GM18861 (cell line): ENCODE data around the gene PPP4R2.
"Not testable (repeated sequence)": the region's sequence is repeated elsewhere in the genome, so short reads cannot be mapped to it uniquely, and the experiment has no call there.

Experiments used
- ATAC-seq: cut with Tn5 transposase; IDR thresholded peaks from one replicate; pipeline ENCODE4 v1.9.1; 2021; ENCODE audit not compliant: unreplicated experiment

The PPP4R2 gene

GRCh38 chr3:73021301-73021835 is 24.8 kb downstream of the PPP4R2 start:
- no peak for ATAC-seq

GRCh38 chr3:73024836-73025235 is 28.2 kb downstream of the PPP4R2 start:
- ATAC-seq, result no peak

- no peak for ATAC-seq
Measured at GRCh38 chr3:73026111-73026759, 29.6 kb downstream of the PPP4R2 start.

DNA sequence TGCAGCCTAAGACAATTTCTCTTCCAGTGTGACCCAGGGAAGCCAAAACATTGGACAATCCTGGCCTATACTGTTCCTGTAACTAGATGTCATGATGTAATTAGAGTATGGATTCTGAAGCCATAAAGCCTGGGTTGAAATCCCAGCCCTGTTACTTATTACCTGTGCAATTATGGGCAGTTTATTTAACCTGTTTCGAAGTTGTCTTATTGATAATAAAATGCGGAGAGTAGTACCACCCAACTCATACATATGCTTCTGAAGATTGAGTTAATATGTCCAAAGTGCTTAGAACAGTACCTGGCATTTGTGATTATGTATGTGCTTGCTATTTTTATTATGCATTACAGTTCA is 30.1 kb downstream of the PPP4R2 start:
- ATAC-seq, result no peak

DNA sequence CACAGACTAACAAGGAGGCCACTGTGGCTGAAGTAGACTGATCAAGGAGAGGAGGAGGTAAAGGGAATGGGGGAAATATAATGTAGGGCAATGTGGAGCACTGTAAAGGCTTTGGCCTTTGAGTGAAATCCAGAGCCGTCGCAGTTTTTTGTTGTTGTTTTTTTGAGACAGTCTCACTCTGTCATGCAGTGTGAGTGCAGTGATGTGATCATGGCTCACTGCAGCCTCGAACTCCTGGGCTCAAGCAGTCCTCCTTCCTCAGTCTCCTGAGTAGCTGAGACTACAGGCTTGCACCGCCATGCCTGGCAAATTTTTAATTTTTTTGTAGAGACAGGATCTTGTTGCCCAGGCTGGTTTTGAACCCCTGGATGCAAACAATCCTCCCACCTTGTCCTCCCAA is 32.2 kb downstream of the PPP4R2 start:
- ATAC-seq, result no peak

DNA sequence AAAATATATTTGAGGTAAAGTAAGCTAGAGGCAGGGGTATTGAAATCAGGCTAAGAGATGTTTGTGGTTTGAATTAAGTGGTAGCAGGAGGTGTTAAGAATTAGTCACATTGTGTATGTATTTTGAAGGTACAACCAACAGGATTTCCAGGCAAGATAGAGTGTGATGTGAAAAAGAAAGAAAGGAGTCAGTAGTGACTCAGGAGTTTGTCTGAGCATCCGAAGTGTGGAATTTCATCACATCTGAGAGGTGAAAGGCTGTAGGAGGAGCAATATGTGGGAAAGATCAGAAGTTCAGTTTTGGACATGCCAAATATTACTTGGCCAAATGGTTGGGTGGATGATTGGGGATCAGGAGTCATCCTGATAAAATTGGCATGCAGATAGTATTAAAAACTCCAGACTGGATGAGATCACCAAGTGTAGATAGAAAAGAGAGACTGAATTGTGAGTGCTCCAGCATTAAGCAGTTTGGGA is 32.7 kb downstream of the PPP4R2 start:
- ATAC-seq, result no peak

GRCh38 chr3:73030073-73030597 is 33.5 kb downstream of the PPP4R2 start:
- no peak for ATAC-seq

DNA sequence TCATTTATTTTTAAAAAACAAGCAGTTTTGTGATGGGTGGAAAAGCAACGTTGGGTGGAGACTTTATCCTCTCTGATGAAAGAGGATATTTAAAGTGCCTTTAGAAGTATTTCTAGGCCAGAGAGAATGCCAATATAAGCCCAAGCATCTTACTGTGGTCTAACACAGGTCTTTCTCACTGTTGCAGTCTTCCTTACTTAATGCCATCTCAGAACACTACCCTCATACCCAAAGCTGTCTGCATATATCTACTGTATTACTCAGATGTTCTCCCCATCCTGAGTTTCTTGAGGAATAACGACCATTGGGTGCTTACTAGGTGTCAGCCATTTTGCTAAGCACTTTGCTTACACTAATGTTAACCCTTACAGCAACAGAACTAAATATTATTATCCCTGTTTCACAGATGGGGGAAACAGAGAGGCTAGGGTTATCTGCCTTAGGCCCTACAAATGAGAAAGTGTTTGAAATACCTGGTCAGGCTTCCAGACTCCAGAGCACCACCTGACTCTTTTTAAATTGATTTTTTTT is 35.0 kb downstream of the PPP4R2 start:
- ATAC-seq, result no peak

- ATAC-seq, result no peak
Measured at GRCh38 chr3:73036694-73037591, 40.3 kb downstream of the PPP4R2 start.

DNA sequence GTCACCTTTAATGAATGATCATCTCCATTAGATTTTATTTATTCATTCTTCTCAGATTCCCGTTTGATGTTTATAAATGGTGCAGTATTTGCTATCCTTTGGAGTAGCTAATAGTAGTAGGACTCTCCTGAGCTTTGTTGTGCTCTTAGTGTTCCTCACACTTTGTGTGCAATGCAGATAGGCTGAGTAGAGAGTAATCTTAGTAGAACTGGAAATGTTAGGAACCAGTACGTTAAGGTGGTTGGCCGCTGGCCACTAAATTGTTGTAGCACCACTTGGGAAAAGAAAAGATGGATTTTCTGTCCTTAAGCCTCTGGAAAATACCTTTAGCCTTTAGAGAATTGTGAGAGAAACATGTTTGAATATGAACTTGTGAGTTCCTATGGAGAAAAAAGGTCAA is 44.9 kb downstream of the PPP4R2 start:
- no peak for ATAC-seq

DNA sequence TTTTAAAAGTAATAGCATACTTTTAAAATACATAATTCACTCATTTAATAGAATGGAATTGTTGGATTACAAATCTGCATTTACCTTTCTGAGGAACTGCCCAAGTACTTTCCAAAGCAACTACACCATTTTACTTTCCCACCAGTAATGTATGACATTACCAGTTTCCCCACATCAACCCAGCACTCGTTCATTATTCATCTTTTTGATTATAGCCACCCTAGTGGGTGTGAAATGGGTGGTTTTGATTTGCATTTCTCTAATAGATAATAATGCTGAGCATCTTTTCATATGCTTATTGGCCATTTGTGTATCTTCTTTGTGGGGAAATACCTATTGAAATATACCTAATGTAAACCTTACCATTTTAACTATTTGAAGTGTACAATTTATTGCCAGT is 46.8 kb downstream of the PPP4R2 start:
- no peak for ATAC-seq

GRCh38 chr3:73045391-73045790 is 48.8 kb downstream of the PPP4R2 start:
- no peak for ATAC-seq

DNA sequence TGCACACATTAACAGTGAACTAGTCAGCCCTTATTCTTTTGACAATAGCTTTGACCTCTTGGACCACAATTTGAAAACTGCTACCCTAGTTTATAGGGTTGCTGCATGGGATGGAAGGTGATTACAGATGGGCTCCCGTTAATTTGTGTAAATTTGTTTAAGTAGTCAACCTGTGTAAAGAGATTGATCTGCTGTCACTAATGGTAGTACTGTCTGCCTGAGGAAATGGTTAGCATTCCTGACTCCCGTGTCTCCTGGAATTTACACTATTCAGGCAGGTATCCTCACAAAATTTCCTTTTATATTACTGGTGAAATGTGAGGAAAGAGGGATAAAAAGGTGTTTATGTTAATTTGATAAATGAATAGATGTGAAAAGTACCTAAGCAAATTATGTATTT is 49.6 kb downstream of the PPP4R2 start:
- ATAC-seq, result no peak

GRCh38 chr3:73049319-73049718 is 52.7 kb downstream of the PPP4R2 start:
- ATAC-seq, result no peak

- no peak for ATAC-seq
Measured at GRCh38 chr3:73052857-73053256, 56.2 kb downstream of the PPP4R2 start.

DNA sequence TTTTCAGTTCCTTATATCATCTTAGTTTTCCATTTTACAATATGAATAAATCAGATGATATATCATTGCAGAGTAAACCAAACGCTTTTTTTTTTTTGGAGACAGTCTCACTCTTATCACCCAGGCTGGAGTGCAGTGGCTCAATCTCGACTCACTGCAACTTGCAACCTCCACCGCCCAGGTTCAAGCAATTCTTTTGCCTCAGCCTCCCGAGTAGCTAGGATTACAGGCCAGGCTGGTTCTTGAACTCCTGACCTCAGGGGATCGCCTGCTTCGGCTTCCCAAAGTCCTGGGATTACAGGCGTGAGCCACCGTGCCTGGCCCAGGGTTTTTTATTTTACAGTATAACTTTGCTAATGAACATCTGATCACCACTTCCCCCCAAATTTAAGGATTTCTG is 59.0 kb downstream of the PPP4R2 start:
- no peak for ATAC-seq

DNA sequence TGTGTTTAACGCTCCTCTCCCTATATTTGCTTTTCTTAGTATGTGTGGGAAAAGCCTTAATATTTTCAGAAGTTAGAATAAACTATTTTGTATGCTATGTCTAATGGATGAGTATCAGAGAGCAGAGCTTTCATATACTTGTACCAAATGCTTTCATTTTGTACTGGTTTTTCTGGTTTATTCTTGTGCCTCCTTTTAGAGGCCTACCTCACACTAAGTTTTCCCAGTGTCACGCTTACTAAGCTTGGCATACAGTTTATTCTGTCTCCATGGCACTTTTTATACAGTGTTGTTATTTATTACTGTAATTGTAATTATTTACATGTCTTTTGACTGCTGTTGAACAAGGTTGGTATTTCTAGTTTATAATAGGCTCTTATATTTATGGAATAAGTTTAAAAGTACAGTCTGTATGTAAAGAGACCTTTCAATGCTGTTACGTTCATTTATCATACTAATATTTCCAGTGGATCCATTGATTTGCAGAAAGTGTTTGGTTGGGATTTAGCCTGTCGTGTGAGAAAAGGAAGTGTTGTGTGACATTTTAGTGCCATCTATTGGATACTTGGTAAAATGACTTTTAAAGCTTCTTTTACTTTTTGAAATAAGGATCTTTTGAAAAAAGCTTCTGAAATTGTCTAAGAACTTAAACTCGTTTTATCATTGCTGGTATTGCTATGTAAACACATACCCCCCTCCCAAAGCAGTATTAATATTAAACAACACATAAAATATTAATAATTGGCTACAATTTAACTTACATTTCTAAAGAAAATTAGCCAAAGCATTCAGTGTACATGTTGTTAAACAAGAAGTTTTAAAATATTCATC is 59.6 kb downstream of the PPP4R2 start:
- ATAC-seq, result no peak

- ATAC-seq, result no peak
Measured at GRCh38 chr3:73056845-73057150, 60.2 kb downstream of the PPP4R2 start.

DNA sequence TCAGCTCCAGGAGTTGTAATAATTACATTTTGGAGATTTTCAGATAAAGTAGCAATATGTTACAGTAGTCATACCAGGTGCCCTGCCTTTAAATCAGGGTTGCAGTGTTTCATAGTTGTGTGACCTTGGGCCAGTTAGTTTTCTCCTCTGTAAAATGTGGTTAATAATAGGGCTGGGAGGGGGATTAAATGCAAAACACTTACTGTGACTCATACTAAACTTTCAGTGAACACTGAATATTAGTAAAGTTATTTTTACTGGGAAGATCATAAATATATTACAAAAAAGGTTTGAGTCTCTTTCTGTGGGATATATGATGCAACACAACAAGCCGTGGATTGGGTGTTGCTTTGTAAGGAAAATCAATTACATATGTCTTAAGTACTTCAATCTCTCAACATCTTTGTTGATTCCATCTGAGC is 63.7 kb downstream of the PPP4R2 start:
- no peak for ATAC-seq

- no peak for ATAC-seq
Measured at GRCh38 chr3:73061416-73061815, 64.8 kb downstream of the PPP4R2 start, which contains the start of gene EBLN2. Gene EBLN2 (plus strand): TSS chr3:73061659. CDS start chr3:73062082, 423 bp downstream.

DNA sequence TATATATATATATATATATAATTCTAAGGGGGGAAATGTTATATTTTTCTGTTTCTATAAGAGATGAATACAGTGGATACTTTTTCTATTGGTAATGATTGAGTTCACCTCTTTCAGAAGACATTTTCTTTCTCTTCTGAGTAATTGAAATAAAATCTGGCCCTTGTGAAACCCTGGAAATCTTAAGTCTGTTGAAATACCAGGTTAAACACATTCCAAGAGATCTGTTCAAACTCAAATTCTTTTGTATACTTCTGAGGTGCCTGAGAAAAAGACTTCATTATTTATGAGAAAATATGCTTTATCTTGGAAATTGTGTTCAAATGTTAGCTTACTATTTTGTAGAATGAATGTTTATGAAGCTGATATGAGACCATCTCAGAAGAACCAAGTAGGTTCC is 69.6 kb downstream of the PPP4R2 start:
- not testable (repeated sequence) for ATAC-seq
